Measurements from ENCODE around the gene CHAF1B. TPM values are rescaled to one million over a fixed set of nuclear protein-coding genes. Genes with fewer than 3 reads are reported as not detected.

CHAF1B gene
- total and polyA plus RNA-seq, 2 of the 8 experiments (the other 6 are each of a cell fraction or from before 2014, with no cell fraction given), result 11.8 to 23.1 TPM

DNA sequence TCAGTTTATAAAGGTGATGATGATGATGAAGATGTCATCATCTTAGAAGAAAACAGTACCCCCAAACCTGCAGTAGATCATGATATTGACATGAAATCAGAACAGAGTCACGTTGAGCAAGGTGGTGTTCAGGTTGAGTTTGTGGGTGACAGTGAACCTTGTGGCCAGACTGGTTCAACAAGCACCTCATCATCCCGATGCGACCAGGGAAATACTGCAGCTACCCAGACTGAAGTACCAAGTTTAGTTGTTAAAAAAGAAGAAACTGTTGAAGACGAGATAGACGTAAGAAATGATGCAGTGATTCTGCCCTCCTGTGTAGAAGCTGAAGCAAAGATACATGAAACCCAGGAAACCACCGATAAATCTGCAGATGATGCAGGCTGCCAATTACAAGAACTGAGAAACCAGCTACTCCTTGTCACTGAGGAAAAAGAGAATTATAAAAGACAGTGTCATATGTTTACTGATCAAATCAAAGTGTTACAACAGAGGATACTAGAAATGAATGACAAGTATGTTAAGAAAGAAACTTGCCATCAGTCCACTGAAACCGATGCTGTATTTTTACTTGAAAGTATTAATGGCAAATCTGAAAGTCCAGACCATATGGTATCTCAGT lies 16.0 kb upstream of the CHAF1B start (continued):
- no peak for TF ChIP-seq POLR2AphosphoS5 (IDR thresholded peaks at IDR 0.05; ENCODE audit: low read depth, low read length)
- no peak for TF ChIP-seq MAFK (IDR thresholded peaks at IDR 0.05; ENCODE audit: low read depth, low read length)
- TF ChIP-seq EGR1 (IDR thresholded peaks at IDR 0.05; ENCODE audit: borderline replicate concordance, low read depth, low read length), result no peak
- no peak for TF ChIP-seq SRF (IDR thresholded peaks at IDR 0.05; ENCODE audit: low read depth, low read length)
- no peak for TF ChIP-seq GABPA (IDR thresholded peaks at IDR 0.05; ENCODE audit: borderline replicate concordance, insufficient read depth, low read length)
- no peak for TF ChIP-seq TAF7 (optimal IDR thresholded peaks at IDR 0.05; ENCODE audit: borderline replicate concordance, low read depth, low read length)

Measured in H1 (cell line).